ENCODE measurements around the gene GPR61. TPM values are rescaled to one million over a fixed set of nuclear protein-coding genes. Genes with fewer than 3 reads are reported as not detected.

GPR61 gene
- total RNA-seq, 6 experiments from 2014 or later, result 0.12 TPM; not detected in 5

GRCh38 chr1:109522026-109522425, 17.6 kb upstream of the GPR61 start:
- Mint-ChIP-seq H3K4me3 (no peak overlapping the region), H3K27me3 (ENCODE audit: insufficient read depth) (peaks cover 14% of the 10 kb centered on the region), H3K4me1 (ENCODE audit: low read depth) (peaks cover 18% of the 10 kb centered on the region), H3K36me3 (ENCODE audit: low read depth) (no peaks in the 10 kb centered on the region), H3K27ac (no peak overlapping the region), H3K9me3 (no peaks in the 10 kb centered on the region)
- TF ChIP-seq CTCF (IDR thresholded peaks at IDR 0.05), result no peak
- no peak for DNase-seq

DNA sequence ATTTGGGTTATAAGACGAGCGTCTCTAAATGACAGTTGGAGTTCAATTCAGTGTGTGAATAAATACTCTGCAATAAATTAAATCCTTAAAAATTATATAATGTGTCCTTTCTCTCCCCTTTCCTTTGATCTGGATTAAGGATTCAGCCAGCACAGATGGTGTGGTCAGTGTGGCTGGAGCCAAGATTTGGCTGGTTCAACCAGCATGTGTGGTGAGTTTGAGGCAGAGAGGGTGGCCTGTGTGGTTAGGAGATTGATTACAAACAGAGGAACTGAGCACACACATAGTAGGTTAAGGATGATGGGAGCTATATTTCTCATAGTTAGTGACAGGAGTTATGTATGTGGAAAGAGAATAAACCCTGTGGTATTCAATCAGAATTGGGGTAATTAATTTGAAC, 16.0 kb upstream of the GPR61 start:
- DNase-seq, result no peak
- Mint-ChIP-seq H3K4me3 (no peak overlapping the region), H3K4me1 (ENCODE audit: low read depth) (peaks cover 9% of the 10 kb centered on the region), H3K9me3 (no peaks in the 10 kb centered on the region), H3K36me3 (ENCODE audit: low read depth) (no peaks in the 10 kb centered on the region), H3K27me3 (ENCODE audit: insufficient read depth) (peaks cover 14% of the 10 kb centered on the region), H3K27ac (no peak overlapping the region)
- TF ChIP-seq CTCF (IDR thresholded peaks at IDR 0.05), result no peak

- no peak overlapping the region for H3K27ac Mint-ChIP-seq
- peaks cover 21% of the 10 kb centered on the region for H3K4me1 Mint-ChIP-seq (ENCODE audit: low read depth)
- peaks cover 7% of the 10 kb centered on the region for H3K27me3 Mint-ChIP-seq (ENCODE audit: insufficient read depth)
- TF ChIP-seq CTCF (IDR thresholded peaks at IDR 0.05), result no peak
- no peaks in the 10 kb centered on the region for H3K36me3 Mint-ChIP-seq (ENCODE audit: low read depth)
- H3K4me3 Mint-ChIP-seq, result no peak overlapping the region
- H3K9me3 Mint-ChIP-seq, result no peaks in the 10 kb centered on the region
- DNase-seq, result no peak
These were observed 12.4 kb upstream of the GPR61 start for GRCh38 chr1:109527098-109527811.

DNA sequence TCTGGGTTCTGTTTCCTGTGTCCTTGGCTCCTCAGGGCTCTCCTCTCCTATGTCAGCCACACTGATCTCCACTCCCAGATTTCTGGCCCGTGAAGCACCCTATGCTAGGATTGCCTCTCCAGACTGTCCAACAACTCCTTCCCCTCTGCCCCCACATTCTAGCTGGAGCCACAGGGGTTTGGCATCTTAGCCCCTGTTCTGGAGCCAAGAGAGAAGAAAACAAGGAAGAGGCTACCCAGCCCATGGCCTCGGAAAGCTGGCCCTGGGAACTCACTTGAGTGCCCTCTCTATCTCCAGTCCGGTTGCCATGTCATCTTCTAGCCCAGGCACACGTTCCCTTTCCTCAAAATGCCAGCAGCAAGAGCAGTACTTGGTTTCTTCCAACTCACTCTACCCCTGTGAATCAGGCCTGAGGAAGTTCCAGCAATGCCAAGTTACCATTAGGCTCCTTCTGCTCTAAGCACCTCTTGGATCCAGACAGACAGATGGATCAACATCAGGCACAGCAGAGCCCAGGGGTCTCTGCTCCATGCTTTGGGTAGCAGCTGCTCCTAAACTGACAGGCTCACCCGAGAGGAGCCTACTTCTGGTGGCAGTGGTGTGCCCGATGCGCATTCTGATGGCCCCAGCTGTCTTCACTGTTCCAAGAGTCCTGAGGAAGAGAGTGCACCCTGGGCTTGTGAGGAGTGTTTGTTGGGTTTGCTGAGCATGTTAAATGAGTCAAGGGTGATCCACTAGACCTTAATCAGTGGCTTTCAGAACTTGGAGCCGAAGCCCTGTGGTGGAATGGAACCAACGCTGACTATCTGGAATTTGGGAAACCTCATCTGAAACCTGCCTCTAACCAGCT, 11.6 kb upstream of the GPR61 start:
- Mint-ChIP-seq H3K9me3 (no peaks in the 10 kb centered on the region), H3K27me3 (ENCODE audit: insufficient read depth) (peaks cover 2% of the 10 kb centered on the region), H3K36me3 (ENCODE audit: low read depth) (no peaks in the 10 kb centered on the region), H3K4me1 (ENCODE audit: low read depth) (peaks cover 29% of the 10 kb centered on the region), H3K27ac (no peak overlapping the region), H3K4me3 (no peak overlapping the region)
- DNase-seq, result no peak
- TF ChIP-seq CTCF (IDR thresholded peaks at IDR 0.05), result no peak

GRCh38 chr1:109528712-109529111, 11.0 kb upstream of the GPR61 start:
- Mint-ChIP-seq H3K9me3 (no peaks in the 10 kb centered on the region), H3K27me3 (ENCODE audit: insufficient read depth) (peaks cover 2% of the 10 kb centered on the region), H3K4me3 (no peak overlapping the region), H3K36me3 (ENCODE audit: low read depth) (no peaks in the 10 kb centered on the region), H3K4me1 (ENCODE audit: low read depth) (peaks cover 30% of the 10 kb centered on the region), H3K27ac (no peak overlapping the region)
- TF ChIP-seq CTCF (IDR thresholded peaks at IDR 0.05), result no peak
- DNase-seq, result no peak
